ENCODE data around the gene CPA2. TPM values are rescaled to one million over a fixed set of nuclear protein-coding genes. Genes with fewer than 3 reads are reported as not detected.

Gene CPA2
- polyA plus RNA-seq, 1 of the 3 experiments (the other 2 are of a cell fraction), result 0.03 TPM

DNA sequence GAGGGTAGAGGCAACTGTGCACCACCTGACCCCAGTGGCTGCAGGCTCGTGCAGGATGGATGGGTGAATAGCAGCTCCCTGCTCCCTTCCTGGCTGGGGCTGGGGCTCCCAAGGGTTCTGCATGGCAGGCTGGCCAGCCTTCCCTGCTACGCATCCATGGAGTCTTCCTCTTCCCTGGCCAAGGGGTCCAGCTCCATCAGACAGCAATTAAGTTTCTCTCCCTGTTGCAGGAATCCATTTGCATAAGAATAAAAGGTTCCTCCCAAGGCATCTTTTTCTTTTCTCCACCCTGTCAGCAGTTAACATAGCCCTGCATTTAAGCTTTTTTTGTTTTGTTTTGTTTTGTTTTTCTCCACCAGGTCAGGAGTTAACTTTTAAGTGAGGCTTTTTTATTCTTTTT, 10.0 kb upstream of the CPA2 start:
- Histone ChIP-seq H3K9ac (no peak overlapping the region), H4K20me1 (ENCODE audit: insufficient read depth) (no peaks in the 10 kb centered on the region), H3F3A (replicated peaks; ENCODE audit: insufficient read depth) (no peaks in the 10 kb centered on the region), H3K27me3 (ENCODE audit: insufficient read depth) (no peaks in the 10 kb centered on the region), H3K9me3 (peaks cover 36% of the 10 kb centered on the region), H3K4me3 (ENCODE audit: low read depth in 2 of 2, low read length in 1 of 2) (no peak overlapping the region), H3K36me3 (replicated peaks in 1 of 2; ENCODE audit: control insufficient read depth in 1 of 2, insufficient read depth in 2 of 2, low read length in 1 of 2) (no peaks in the 10 kb centered on the region), H3K79me2 (ENCODE audit: insufficient read depth) (no peaks in the 10 kb centered on the region), H3K4me2 (no peak overlapping the region), H3K4me1 (ENCODE audit: control insufficient read depth in 1 of 2, insufficient read depth in 2 of 2, low read depth in 1 of 2, low read length in 1 of 2) (no peaks in the 10 kb centered on the region), H2AFZ (ENCODE audit: low read depth) (no peak overlapping the region), H3K27ac (ENCODE audit: low read depth in 2 of 2, low read length in 1 of 2) (no peak overlapping the region), H3K9me2 (no peaks in the 10 kb centered on the region)
- ChIA-PET CTCF (interaction anchor here (0.7 to 2.5 kb wide), 4 partner anchors 21 to 575 kb away, joined by 3 to 12 read pairs (median 3); no protein-coding TSS in a partner anchor), POLR2A (no interaction called here)
- no peak for DNase-seq
- TF ChIP-seq MEF2A (IDR thresholded peaks at IDR 0.05; ENCODE audit: borderline replicate concordance, low read depth), result no peak
- TF ChIP-seq, protein P1, sequence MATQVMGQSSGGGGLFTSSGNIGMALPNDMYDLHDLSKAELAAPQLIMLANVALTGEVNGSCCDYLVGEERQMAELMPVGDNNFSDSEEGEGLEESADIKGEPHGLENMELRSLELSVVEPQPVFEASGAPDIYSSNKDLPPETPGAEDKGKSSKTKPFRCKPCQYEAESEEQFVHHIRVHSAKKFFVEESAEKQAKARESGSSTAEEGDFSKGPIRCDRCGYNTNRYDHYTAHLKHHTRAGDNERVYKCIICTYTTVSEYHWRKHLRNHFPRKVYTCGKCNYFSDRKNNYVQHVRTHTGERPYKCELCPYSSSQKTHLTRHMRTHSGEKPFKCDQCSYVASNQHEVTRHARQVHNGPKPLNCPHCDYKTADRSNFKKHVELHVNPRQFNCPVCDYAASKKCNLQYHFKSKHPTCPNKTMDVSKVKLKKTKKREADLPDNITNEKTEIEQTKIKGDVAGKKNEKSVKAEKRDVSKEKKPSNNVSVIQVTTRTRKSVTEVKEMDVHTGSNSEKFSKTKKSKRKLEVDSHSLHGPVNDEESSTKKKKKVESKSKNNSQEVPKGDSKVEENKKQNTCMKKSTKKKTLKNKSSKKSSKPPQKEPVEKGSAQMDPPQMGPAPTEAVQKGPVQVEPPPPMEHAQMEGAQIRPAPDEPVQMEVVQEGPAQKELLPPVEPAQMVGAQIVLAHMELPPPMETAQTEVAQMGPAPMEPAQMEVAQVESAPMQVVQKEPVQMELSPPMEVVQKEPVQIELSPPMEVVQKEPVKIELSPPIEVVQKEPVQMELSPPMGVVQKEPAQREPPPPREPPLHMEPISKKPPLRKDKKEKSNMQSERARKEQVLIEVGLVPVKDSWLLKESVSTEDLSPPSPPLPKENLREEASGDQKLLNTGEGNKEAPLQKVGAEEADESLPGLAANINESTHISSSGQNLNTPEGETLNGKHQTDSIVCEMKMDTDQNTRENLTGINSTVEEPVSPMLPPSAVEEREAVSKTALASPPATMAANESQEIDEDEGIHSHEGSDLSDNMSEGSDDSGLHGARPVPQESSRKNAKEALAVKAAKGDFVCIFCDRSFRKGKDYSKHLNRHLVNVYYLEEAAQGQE (IDR thresholded peaks at IDR 0.05; ENCODE audit: low read depth, low read length), result no peak
- TF ChIP-seq, protein P2, sequence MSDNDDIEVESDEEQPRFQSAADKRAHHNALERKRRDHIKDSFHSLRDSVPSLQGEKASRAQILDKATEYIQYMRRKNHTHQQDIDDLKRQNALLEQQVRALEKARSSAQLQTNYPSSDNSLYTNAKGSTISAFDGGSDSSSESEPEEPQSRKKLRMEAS (IDR thresholded peaks at IDR 0.05; ENCODE audit: low read depth), result no peak
- TF ChIP-seq CHD2 (IDR thresholded peaks at IDR 0.05; ENCODE audit: low read length, partially characterized antibody), result no peak
- no peak for TF ChIP-seq SIN3A (IDR thresholded peaks at IDR 0.05; ENCODE audit: borderline replicate concordance, low read depth, low read length)
- no peak for TF ChIP-seq FOXJ3 (CRISPR knock-in tag; IDR thresholded peaks at IDR 0.05)
- TF ChIP-seq, protein P3, sequence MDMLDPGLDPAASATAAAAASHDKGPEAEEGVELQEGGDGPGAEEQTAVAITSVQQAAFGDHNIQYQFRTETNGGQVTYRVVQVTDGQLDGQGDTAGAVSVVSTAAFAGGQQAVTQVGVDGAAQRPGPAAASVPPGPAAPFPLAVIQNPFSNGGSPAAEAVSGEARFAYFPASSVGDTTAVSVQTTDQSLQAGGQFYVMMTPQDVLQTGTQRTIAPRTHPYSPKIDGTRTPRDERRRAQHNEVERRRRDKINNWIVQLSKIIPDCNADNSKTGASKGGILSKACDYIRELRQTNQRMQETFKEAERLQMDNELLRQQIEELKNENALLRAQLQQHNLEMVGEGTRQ (IDR thresholded peaks at IDR 0.05; ENCODE audit: borderline replicate concordance, low read depth, low read length), result no peak
- no peak for TF ChIP-seq FOXM1 (IDR thresholded peaks at IDR 0.05; ENCODE audit: low read depth)
- TF ChIP-seq TAF1 (IDR thresholded peaks at IDR 0.05; ENCODE audit: borderline replicate concordance, low read depth, low read length), result no peak
- no peak for TF ChIP-seq TCF12 (IDR thresholded peaks at IDR 0.05)
- TF ChIP-seq YY1 (IDR thresholded peaks at IDR 0.05; ENCODE audit: low read depth), result no peak
- TF ChIP-seq POLR2AphosphoS5 (IDR thresholded peaks at IDR 0.05; ENCODE audit: low read depth, low read length), result no peak
- TF ChIP-seq SMC3 (IDR thresholded peaks at IDR 0.05; ENCODE audit: low read depth, low read length), result no peak
- no peak for TF ChIP-seq EZH2phosphoT487 (IDR thresholded peaks at IDR 0.05; ENCODE audit: borderline replicate concordance, low read depth)
- TF ChIP-seq, protein P4, sequence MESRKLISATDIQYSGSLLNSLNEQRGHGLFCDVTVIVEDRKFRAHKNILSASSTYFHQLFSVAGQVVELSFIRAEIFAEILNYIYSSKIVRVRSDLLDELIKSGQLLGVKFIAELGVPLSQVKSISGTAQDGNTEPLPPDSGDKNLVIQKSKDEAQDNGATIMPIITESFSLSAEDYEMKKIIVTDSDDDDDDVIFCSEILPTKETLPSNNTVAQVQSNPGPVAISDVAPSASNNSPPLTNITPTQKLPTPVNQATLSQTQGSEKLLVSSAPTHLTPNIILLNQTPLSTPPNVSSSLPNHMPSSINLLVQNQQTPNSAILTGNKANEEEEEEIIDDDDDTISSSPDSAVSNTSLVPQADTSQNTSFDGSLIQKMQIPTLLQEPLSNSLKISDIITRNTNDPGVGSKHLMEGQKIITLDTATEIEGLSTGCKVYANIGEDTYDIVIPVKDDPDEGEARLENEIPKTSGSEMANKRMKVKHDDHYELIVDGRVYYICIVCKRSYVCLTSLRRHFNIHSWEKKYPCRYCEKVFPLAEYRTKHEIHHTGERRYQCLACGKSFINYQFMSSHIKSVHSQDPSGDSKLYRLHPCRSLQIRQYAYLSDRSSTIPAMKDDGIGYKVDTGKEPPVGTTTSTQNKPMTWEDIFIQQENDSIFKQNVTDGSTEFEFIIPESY (IDR thresholded peaks at IDR 0.05; ENCODE audit: borderline replicate concordance, low read depth), result no peak
- TF ChIP-seq EP300 (IDR thresholded peaks at IDR 0.05; ENCODE audit: borderline replicate concordance in 1 of 2, low read depth in 1 of 2, low read length in 1 of 2), result no peak
- 25% methylated on average over 2 of the region's 2 CpGs for WGBS (ENCODE audit: low lambda C conversion rate)
